HG02759 (cell line): ENCODE results near the gene TP53TG5.
"Not testable (repeated sequence)": the region's sequence is repeated elsewhere in the genome, so short reads cannot be mapped to it uniquely, and the experiment has no call there.

Source experiments
- ATAC-seq: cut with Tn5 transposase; IDR thresholded peaks from one replicate; pipeline ENCODE4 v1.9.1; 2021; ENCODE audit warnings: mild to moderate bottlenecking, moderate library complexity; ENCODE audit not compliant: unreplicated experiment

TP53TG5 gene

DNA sequence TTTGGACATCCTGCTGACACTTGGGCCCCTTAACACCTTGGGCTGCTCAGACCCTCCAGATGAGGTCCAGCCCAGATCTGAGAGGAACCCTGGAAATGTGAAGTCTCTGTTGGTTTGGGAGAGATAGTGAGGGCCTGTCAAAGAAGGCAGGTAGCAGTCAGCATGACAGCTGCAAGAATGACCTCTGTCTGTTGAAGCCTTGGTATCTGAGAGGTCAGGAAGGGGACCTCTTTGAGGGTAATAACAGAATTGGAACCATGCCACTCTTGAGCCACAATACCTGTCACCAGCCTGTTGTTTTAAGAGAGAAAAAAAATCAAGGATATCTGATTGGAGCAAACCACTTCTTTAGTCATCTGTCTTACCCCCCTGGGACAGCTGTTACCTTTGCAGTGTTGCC lies 11.0 kb downstream of the TP53TG5 start:
- no peak for ATAC-seq

DNA sequence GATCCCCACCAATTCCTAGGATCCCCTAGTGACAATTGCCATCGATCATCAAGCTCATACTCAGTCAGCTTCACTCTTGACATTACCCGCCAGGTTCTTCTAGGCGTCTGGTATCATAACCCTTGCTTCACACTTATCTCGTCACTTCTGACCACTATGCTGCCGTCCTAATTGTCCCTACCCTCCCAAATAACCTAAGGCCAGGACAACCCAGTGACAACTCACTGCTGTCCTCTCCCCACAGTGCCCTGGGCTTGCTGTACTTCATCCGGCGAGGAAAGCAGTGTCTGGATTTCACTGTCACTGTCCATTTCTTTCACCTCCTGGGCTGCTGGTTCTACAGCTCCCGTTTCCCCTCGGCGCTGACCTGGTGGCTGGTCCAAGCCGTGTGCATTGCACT lies 11.5 kb downstream of the TP53TG5 start:
- ATAC-seq: no peak

DNA sequence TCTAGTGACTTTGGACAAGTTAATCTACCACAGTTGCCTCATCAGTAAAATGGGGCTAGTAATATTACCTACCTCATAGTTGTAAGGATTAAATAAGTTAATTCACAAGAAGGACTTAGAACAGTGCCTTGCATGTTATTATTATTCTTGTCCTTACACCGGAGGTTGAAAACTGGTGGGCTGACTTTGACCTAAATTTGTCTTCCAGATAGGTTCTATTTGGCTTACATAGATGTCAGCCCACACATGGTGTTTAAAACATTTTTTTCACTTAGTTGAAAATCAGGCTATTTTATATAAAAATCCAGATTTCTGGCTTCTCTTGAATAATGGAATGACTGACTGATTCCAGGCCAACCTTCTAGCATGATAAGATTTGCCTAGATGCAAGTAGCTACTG lies 11.9 kb downstream of the TP53TG5 start:
- ATAC-seq: no peak

DNA sequence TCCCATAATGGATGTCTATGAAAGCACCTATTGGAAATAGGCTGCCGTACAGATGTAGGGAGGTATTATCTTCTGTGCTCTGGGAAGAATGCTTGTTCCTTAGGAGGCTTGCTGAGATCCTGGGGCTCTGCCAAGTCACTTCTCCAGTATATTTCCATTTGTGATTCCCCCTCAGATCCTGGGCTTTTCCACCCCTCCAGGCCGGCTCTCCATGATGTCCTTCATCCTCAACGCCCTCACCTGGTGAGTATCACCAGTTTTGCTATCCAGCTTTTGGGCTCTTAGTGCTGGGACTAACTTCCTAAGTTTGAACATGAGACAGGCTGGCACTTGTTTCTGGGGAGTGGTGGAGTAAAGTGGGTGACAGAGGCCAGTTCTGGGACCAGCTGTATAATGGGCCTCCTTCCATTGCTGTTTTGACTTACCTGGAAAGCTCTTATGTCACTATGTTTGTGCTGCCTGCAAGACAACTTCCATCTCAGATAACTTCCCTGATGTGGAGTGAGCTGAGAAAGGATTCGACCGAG lies 12.6 kb downstream of the TP53TG5 start:
- no peak for ATAC-seq

DNA sequence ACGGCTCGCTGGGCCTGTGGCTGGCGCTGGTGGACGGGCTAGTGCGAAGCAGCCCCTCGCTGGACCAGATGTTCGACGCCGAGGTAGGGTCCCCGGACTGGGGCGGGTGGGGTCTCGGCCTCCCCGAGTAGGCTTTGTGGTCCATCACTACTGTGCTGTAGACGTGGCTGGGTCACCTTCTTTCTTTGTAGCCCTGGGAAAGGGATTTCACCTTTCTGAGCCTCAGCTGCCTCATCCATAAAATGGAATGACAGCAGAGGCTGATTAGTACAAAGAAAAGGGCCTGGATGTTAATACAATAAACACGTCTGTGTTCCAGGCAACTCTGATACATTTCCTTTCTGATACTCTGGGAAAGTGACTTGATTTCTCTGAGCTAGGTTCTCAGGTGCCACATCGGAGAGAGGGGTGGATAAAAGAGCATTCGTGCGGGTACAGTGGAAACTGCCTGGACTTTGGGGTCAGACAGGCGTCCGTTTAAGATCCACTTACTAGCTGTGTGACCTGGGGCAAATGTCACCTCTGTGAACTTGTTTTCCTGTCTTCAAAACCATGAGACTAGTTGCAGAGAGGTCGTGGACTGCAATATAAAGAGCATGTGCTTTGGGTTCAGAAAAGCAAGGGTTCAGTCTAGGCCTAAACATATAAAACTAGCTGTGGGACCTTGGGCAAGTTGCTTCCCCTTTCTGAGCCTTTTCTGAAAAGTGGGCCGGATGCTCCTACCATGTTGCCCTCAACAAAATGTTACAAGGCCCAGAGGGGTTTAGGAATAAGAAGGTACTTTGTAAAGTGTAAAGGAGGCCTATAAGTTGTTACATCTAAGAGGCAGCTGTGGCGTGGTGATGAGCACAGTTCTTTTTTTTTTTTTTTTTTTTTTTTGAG lies 14.3 kb downstream of the TP53TG5 start:
- no peak for ATAC-seq

DNA sequence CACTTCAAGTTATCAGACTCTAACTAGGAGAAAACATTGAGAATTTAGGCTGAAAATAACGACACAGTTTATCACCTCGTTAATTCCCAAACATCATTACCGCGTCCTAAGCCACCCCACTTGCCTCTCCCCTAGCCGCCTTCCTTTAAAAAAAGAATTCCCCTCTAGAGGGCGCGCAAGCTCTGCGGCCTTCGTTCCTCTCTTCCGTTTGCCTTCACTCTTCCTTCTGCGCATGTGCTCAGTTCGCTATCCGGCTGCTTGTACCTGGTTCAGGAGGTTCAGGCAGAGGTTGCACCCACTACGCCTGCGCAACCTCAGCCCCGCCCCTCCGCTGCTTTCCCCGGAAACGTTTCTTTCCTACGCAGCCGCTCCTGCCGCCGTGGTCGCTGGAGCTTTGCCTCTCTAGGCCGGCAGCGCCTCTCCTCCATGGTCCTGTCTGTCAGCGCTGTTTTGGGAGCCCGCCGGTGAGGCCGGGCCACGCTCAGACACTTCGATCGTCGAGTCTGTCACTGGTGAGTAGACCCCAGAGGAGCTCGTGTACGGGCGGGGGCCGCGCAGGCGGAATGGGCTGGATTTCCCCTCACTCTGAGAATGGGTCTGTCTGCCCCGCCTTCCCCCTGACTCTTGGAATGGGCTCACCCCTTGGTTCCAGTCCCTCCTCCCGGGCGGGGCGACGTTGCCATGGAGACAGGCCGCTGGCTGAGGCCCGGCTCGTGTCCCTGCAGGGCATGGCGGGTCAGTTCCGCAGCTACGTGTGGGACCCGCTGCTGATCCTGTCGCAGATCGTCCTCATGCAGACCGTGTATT lies 15.1 kb downstream of the TP53TG5 start, which contains the start of gene SYS1:
SYS1 (plus strand) TSS at position 353 of the 807 bp plus-strand sequence; CDS start at position 729, 376 bp downstream.
- peak; percentile 81 for ATAC-seq

DNA sequence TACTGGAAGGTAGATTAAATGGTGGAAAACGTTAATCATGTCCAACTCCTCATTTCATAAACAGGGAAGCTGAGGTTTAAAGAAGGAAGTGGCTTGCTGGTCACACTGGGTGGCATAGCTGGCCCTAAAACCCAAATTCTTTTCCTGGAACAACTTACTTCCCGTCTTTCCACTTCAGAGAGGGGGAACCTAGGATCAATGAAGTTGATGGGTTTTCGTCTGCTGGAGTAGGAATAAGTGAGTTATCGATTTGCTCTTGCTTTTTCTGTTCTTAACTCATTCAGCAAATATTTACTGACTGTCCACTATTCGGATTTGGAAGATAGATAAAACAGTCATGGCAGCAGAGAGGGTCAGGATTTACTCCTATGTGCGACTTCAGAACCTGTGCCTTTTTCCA lies 16.3 kb downstream of the TP53TG5 start:
- ATAC-seq: no peak

DNA sequence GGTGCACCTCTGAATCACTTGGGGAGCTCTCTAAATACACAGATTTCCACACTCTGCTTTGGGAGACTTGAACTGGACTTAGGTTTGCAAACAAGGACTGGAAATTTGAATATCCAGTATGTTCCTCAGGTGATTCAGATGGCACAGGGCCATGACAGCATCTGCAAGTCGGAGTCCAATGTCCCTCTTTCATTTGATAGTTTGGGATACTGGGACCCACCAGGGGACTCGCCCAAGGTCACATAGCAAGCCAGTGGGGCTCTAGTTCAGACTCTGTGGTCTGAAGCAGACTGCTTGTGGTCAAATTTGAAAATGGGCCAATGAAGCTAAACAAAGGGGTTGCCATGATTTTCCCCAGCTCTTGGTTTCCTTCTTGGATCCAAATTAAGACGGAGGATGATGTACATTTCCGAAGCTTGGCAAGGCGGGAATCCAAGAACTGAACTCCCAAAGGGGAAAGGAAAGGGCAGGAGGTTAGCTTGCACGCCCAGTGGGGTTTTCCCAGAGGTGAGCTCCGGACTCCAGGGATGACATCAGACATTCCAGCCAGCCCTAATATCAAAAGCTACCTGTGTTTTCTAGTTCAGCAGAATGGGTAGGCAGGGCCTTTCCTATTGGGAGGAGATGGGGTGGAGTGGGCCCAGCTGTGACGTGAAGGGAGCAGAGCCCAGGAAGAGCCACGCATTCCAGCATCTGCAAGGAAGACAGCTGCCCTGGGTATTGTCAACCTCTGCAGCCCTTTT lies 18.5 kb downstream of the TP53TG5 start:
- no peak for ATAC-seq

DNA sequence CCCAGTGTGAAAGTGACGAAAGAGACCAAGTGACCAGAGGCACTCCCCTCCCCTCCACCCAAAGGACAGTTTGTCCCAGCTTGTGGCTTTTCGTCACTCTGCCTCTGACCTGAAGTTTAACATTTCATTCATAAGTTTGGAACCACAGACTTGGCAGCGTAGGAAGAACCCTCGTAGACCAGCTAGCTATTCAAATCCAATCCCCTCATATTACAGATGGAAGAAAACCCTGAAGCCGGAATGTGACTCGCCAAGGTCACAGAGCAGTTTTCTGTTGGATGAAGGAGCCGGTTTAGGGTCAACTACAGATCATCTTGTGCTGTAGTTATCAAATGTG lies 19.1 kb downstream of the TP53TG5 start:
- ATAC-seq: no peak

DNA sequence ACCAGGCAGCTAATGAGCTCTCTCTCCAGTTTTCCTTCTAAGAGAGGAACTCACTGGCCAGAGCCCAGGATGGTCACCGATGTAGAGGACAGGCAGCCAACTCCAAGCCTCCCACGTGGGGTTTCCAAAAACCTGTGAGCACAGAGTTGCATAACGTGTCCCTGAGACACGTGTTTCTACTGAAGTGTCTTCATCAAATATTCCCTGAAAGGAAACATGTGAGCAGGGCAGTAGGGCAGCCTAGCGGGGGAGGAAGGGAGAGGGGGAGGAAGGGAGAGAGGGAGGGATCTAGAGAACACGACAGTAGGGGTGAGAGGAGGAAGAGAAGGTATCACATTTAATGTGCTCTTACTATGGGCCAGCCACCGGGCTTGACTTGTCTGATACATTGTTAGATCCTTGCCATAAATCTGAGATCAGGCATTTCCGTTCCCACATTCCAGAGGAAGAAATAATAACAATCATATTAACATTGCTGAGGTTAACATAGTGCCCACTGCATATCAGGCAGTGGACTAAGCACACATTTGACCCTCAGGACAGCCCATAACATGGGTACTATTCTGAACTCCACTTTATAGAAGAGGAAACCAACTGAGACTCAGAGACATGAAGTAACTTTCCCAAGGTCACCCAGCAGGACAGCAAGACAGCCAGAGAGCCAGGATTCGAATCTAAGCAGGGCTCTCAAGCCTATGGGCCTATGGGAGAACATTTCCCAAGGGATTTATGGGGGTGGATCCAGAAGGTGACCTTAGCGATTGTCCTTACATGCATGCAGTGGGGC lies 19.6 kb downstream of the TP53TG5 start:
- no peak for ATAC-seq

DNA sequence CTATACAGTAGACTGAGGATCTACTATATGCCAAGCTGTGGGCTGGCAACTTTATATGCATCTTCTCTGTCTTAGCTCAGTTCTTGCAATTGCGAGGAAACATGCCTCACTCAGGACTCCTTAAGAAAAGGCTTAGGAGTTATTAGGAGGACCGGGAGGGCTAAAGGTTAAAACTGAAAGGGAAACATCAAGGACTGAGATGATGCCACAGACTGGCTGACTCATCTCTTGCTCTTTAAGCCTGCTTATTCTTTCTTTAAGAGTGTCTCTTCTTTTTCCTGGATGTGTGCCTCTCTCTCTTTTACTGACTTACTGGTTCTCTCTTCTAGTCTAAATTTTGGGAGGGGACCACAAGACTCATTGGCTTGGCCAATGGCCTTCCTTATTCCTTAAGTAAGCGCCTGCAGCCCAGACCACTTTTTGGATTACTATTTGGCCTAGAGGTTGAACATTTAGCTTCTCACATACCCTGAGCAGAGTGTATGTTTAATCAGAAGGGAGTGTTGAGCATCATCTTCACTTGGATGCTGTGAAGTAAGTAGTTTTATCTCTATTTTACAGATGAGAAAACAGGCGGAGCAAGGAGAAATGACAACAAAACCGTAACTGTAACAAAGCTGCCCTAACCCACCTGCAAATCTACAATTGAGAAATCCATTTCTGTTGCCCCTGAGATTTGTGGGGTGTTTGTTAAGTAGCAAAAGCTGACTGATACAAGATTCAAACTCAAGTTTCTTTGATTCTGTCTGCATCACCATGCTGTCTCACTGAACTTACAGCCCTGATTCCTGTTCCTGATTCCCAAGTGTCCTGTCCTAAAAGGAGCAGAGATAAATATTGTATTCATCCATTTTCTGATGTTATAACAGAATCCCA lies 22.7 kb downstream of the TP53TG5 start:
- ATAC-seq: no peak

DNA sequence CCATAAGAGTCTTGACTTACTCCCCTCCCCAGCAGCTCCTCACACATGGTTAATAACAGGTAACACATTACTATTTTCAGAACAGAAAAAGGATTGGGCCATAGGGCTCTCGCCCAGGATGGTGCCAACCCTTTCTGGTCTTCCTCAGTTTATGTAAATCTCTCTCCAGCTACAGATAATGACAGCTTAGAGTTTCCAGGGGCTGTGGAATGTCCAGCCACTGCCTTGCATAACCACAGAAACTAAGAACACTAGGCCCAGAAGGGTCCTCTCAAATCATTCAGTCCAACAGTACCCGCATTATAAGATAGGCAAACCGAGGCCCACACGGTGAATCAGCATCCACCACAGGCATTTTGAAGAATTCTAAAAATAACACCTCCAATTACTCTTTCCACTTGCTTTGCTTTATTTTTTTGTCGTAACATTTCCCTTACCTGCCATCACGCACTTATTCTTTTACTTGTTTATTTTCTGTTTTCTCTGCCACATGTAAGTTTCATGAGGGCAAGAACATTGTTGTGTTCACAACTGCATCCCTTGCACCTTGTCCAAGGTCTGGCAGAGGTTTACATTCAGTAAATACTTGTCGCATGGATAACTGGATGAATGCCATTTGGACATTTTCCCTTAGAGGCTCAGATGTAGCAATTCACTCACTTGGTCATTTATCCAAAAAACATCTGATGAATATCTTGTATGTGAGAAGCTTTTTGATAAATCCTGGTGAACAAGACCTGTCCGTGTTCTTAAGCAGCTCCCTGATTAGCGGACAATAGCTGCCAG lies 23.5 kb downstream of the TP53TG5 start:
- no peak for ATAC-seq

DNA sequence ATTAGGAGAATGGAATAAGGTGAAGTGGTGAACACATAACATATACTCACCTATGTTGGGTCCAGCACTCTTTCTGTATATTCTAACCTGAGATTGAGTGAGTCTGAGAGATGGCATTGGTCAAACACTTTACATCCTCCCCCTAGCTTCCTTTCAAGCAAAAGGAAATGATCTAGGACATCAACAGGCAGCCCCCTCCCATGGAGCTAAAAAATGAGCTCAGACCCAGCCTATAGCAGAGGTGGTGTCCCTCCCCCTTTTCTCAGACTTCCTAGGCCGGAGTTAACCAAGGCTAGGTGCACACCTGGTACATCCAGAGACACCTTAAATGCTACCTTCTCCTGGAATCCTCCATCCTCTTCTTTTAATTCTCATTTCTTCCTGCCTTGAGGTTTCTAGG lies 24.4 kb downstream of the TP53TG5 start:
- no peak for ATAC-seq

DNA sequence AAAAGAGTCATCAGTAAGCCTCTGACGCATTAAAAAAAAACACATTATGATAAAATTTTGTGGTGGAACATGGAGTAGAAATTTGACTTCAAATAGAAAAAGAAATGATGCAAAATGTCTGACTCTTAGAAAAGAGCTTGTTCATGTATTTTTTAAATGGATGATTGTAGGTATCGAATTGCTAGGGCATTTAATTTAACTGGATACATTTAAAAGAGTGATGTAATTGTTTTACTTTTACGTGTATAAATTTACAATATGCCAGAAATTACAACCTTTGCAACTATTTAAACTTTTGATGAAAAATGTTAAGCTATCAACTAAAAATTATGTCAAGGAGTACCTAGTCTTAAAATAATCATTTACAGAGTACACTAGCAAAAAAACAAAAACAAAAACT lies 25.4 kb downstream of the TP53TG5 start:
- no peak for ATAC-seq

DNA sequence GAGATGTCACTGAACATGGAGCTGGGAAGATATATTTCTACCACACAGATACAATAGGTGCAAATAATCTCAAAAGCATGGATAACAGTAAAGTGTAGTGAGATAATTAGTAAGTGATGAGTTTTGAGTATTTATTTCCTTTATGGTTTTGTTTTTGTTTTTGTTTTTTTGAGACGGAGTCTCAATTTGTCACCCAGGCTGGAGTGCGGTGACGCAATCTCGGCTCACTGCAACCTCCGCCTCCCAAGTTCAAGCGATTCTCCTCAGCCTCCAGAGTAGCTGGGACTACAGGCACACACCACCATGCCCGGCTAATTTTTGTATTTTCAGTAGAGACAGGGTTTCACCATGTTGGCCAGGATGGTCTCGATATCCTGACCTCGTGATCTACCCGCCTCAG lies 27.3 kb downstream of the TP53TG5 start:
- not testable (repeated sequence) for ATAC-seq

DNA sequence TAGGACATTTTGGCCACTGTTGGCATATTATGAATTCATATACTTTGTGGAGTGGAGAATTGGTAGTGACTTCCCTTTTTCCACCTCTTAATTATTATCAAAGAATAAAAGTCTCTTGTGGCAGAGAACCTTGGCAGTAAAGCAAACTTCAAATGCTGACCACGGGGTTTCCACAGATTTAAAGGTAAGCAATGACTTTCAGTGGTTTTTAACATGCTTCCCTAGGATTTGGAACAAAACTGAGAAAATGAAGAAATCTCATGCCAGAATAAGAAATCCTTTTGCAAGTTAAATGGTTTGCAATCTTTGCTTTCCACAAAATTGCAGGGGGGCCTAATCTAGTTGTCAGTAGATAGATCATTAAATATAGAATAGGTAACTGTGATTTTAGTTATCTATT lies 27.9 kb downstream of the TP53TG5 start:
- ATAC-seq: no peak

DNA sequence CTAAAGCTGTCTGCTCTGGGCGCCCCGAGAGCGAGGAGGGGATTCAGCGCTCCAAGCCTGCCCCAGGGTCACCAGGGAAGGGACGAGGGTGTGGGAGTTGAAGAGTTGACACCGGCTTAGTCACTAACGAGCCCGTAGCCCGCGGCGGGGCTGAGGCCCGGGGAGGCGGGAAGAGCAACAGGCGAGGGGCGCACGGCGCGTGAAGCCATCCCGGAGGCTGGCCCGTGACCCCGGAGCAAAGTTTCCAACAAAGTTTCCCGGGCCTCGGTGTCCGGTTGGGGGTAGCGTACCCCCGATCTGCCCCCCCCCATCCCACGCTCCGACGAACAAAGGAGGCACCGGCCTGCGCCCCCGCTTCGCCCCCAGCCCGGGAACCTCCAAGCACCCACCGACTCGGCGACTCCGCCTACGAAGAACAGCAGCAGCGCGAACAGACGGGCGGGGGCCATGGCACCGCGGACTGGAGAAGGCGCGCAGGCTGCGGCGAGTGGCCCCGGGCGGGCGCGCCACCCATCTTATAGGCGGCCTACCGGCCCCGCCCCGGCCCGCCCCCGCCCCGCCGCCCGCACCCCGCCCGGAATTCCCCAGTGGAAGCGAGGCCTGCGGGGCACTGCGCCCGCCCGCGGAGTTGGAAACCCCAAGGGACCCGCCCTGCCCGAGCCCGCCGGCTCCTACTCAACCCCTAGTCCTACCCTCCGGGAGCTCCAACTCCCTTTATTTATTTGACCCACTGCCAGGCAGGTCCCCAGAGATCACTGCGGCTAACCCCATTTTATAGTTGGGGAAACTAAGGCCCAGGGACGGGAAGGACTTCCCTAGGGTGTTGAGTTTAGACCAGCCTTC lies 30.0 kb downstream of the TP53TG5 start, which contains the start of gene SDC4:
SDC4 (minus strand) TSS at position 489 of the 843 bp plus-strand sequence; CDS start at position 449, 40 bp downstream.
- ATAC-seq: no peak
